GM08714 (cell line): ENCODE data around the gene HPCA.
A peak's percentile ranks its signal among the peaks of the same experiment; 100 is the strongest.
"Not testable (repeated sequence)": the region's sequence is repeated elsewhere in the genome, so short reads cannot be mapped to it uniquely, and the experiment has no call there.

Experiments used
- H3K4me3 ChIP-seq: fragments of 200-500 bp; sonication (Bioruptor generic); 2 replicates; pipeline ENCODE4 v1.5.1; 2014; ENCODE audit warnings: mild to moderate bottlenecking, low read length, inconsistent platforms
- ZNF274 ChIP-seq: IDR thresholded peaks from 2 replicates; pipeline ENCODE4 v1.6.1; 2012; ENCODE audit warnings: mild to moderate bottlenecking, low read depth, low read length

HPCA gene

DNA sequence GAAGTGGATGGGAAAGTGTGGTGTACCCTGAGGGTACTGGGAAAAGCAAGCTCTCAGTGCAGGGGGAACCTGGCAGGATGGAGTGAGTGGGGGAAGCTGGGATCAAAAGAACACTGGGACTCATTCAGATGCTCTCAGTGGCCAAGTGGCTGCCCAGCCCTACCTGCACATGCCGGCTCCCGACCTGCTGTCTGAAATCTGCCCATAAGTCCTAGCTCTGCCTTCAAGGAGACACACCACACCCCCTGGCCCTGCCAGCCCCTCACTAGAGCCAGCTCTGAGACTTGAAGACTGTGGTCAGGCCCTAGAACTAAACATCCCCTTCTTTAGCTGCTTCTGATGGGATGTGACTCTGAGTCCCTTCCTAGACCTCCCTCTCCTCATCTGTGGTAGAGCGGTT lies 12.7 kb downstream of the HPCA start:
- no peak overlapping the region for H3K4me3 ChIP-seq
- TF ChIP-seq ZNF274 = no peak

- no peak for TF ChIP-seq ZNF274
Observed at GRCh38 chr1:32899586-32900296, 13.4 kb downstream of the HPCA start.

GRCh38 chr1:32900371-32900955 lies 14.2 kb downstream of the HPCA start:
- H3K4me3 ChIP-seq = no peak overlapping the region

More at GRCh38 chr1:32899586-32900296, 13.4 kb downstream of the HPCA start:
- no peak overlapping the region for H3K4me3 ChIP-seq

DNA sequence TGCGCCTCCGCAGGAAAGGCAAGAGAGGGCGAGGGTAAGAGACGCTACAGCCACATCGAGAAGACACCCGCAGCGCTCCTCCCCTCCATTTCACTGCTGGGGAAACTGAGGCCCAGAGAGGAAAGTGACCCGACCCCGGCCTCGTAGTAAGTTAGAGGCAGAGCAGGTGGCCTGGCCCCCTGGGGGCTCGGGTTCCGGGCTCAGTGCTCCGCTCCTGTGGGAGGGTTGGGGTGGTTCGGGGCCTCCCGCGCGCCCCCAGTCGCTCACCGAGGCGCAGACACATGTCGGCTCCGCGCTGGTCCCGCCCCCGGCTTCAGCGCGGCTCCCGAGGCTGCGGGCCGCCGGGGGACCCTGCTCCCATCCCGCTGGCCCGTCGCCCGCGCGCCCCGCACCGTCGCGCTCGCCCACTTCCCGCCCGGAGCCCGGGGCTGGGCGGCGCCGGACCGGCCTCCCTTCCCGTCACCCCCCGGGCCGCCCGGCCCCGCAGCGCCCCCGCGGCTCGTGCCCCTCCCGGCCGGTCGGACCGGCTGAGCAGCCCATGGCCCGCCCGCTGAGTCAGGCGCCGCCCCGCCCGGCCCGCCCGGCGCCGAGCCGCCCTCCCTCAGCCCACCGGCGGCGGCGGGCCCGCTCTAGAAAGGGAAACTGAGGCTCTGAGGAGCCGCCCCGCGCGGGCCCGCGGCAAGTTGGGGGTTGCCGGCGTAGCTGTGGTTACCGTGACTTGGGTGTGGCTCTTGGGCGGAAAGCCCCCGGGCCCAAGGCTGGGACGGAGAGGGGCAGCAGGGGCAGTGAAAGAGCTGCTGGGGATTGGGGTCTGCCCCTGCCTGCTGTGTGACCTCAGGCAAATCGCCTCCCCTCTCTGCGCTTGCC lies 14.9 kb downstream of the HPCA start, which contains the start of gene TMEM54:
Gene TMEM54 (minus strand): TSS at position 434 of the 867 bp plus-strand sequence. CDS start 151 bp downstream, at position 283.
- no peak for TF ChIP-seq ZNF274

More at GRCh38 chr1:32900371-32900955, 14.2 kb downstream of the HPCA start:
- TF ChIP-seq ZNF274 = no peak

DNA sequence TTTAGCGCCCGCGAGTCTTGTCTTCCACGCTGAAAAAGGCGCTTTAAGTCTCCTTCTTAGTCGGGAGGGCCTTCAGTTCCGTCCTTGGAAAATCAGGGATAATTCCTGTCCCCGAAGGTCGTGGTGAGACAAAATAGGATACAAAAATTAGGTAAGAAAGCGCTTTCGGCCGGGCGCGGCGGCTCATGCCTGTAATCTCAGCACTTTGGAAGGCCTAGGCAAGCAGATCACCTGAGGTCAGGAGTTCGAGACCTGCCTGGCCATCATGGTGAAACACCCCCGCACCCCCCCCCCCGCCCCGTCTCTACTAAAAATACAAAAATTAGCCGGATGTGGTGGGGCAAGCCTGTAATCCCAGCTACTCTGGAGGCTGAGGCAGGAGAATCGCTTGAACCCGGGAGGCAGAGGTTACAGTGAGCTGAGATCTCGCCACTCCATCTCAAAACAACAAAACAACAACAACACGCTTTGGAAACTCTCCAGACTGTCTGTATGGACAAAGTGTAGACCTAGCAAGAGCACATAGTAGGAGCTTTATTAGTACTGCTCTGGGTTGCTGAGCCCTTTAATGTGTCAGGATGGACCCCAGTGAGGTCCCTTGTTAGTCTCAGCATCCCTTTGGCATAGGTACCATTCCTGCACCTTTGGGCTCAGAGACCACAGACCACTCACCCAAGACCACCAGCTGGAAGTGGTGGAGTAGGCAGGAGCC lies 15.7 kb downstream of the HPCA start:
- peak overlapping the region; percentile 42; the same call in 1 of the 2 replicates for H3K4me3 ChIP-seq
- no peak for TF ChIP-seq ZNF274

More for the DNA sequence above, 14.9 kb downstream of the HPCA start, which contains the start of gene TMEM54:
- peak within 1 kb of the TSS; percentile 42; the same call in 1 of the 2 replicates for H3K4me3 ChIP-seq

DNA sequence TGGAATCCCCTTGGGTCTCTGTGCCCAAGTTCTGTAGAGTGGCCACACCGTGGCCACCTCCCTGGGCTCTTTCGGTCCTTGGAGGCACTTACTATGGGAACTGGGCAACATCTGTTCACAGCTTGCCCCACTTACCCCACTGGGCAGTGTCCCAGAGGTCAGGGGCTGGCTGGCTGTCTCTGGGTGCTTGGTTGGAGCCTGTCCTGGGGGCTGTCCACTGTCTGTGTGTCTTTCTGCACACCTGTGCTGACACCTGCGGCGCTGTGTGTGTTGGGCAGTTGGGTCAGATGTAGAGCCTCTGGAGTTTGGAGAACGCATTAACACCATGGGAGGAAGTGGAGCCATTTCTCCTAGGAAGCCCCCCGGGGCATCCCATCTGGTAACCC lies 16.2 kb downstream of the HPCA start:
- no peak overlapping the region for H3K4me3 ChIP-seq
- TF ChIP-seq ZNF274 = no peak

- H3K4me3 ChIP-seq = no peak overlapping the region
- no peak for TF ChIP-seq ZNF274
Observed at GRCh38 chr1:32903991-32904785, 17.9 kb downstream of the HPCA start.

- no peak overlapping the region for H3K4me3 ChIP-seq
- TF ChIP-seq ZNF274 = no peak
Observed at GRCh38 chr1:32904797-32905196, 18.5 kb downstream of the HPCA start.

GRCh38 chr1:32905588-32905987 lies 19.3 kb downstream of the HPCA start:
- not testable (repeated sequence) for H3K4me3 ChIP-seq

GRCh38 chr1:32906654-32907053 lies 20.4 kb downstream of the HPCA start:
- TF ChIP-seq ZNF274 = no peak
- H3K4me3 ChIP-seq = no peak overlapping the region

- H3K4me3 ChIP-seq = no peak overlapping the region
Observed at GRCh38 chr1:32907435-32907834, 21.1 kb downstream of the HPCA start.

GRCh38 chr1:32910319-32910718 lies 24.0 kb downstream of the HPCA start:
- no peak overlapping the region for H3K4me3 ChIP-seq
- no peak for TF ChIP-seq ZNF274

More at GRCh38 chr1:32907435-32907834, 21.1 kb downstream of the HPCA start:
- TF ChIP-seq ZNF274 = no peak
